ENCODE results near the gene SOD1. TPM values are rescaled to one million over a fixed set of nuclear protein-coding genes. Genes with fewer than 3 reads are reported as not detected.
A peak's percentile ranks its signal among the peaks of the same experiment; 100 is the strongest.

The SOD1 gene
- total RNA-seq, 1 donor from 2014 or later: 188 TPM

- Mint-ChIP-seq H3K4me3 (ENCODE audit: unreplicated experiment) (no peak overlapping the region), H3K27me3 (ENCODE audit: low read depth) (no peaks in the 10 kb centered on the region), H3K36me3 (ENCODE audit: low read depth) (no peaks in the 10 kb centered on the region), H3K4me1 (ENCODE audit: low read depth) (peaks cover 82% of the 10 kb centered on the region), H3K9me3 (ENCODE audit: low read depth) (no peaks in the 10 kb centered on the region), H3K27ac (ENCODE audit: unreplicated experiment) (no peak overlapping the region)
- DNase-seq (ENCODE audit: low spot score): no peak
- TF ChIP-seq CTCF (IDR thresholded peaks at IDR 0.05): no peak
Measured at GRCh38 chr21:31713115-31713514, 53.6 kb downstream of the SOD1 start.

GRCh38 chr21:31713973-31714740 is 54.7 kb downstream of the SOD1 start:
- DNase-seq (ENCODE audit: low spot score): no peak
- TF ChIP-seq CTCF (IDR thresholded peaks at IDR 0.05): no peak
- Mint-ChIP-seq H3K27ac (ENCODE audit: unreplicated experiment) (peak overlapping the region; percentile 70), H3K4me1 (ENCODE audit: low read depth) (peaks cover 80% of the 10 kb centered on the region), H3K27me3 (ENCODE audit: low read depth) (no peaks in the 10 kb centered on the region), H3K4me3 (ENCODE audit: unreplicated experiment) (no peak overlapping the region), H3K9me3 (ENCODE audit: low read depth) (no peaks in the 10 kb centered on the region), H3K36me3 (ENCODE audit: low read depth) (no peaks in the 10 kb centered on the region)

- Mint-ChIP-seq H3K27me3 (ENCODE audit: low read depth) (no peaks in the 10 kb centered on the region), H3K4me3 (ENCODE audit: unreplicated experiment) (no peak overlapping the region), H3K4me1 (ENCODE audit: low read depth) (peaks cover 73% of the 10 kb centered on the region), H3K36me3 (ENCODE audit: low read depth) (no peaks in the 10 kb centered on the region), H3K9me3 (ENCODE audit: low read depth) (no peaks in the 10 kb centered on the region), H3K27ac (ENCODE audit: unreplicated experiment) (no peak overlapping the region)
- TF ChIP-seq CTCF (IDR thresholded peaks at IDR 0.05): no peak
- no peak for DNase-seq (ENCODE audit: low spot score)
Measured at GRCh38 chr21:31714741-31715365, 55.4 kb downstream of the SOD1 start.

- no peak overlapping the region for H3K4me3 Mint-ChIP-seq (ENCODE audit: unreplicated experiment)
- peak overlapping the region; percentile 2 for H3K27ac Mint-ChIP-seq (ENCODE audit: unreplicated experiment)
- H3K27me3 Mint-ChIP-seq (ENCODE audit: low read depth): no peaks in the 10 kb centered on the region
- no peaks in the 10 kb centered on the region for H3K36me3 Mint-ChIP-seq (ENCODE audit: low read depth)
- DNase-seq (ENCODE audit: low spot score): no peak
- peaks cover 68% of the 10 kb centered on the region for H3K4me1 Mint-ChIP-seq (ENCODE audit: low read depth)
- no peak for TF ChIP-seq CTCF (IDR thresholded peaks at IDR 0.05)
- no peaks in the 10 kb centered on the region for H3K9me3 Mint-ChIP-seq (ENCODE audit: low read depth)
Measured at GRCh38 chr21:31716106-31716505, 56.6 kb downstream of the SOD1 start.

Other genes starting within 250 kb of the SOD1 start
- 22.0 to 28.0 TPM (median 23.1 TPM) in 3 replicates for gene SCAF4, start 72.4 kb downstream of the SOD1 start, total RNA-seq
- 0.92 to 1.7 TPM (median 1.6 TPM) in 3 replicates for gene HUNK, start 213.3 kb downstream of the SOD1 start, total RNA-seq